ENCODE data around the gene AKT1.
"Not testable (repeated sequence)": the region's sequence is repeated elsewhere in the genome, so short reads cannot be mapped to it uniquely, and the experiment has no call there.

Gene AKT1

GRCh38 chr14:104739026-104739425 is 56.5 kb downstream of the AKT1 start:
- DNase-seq (ENCODE audit: low spot score): no peak

GRCh38 chr14:104738375-104739019 is 57.1 kb downstream of the AKT1 start:
- no peak for DNase-seq (ENCODE audit: low spot score)

GRCh38 chr14:104735830-104736642 is 59.5 kb downstream of the AKT1 start:
- peak; percentile 86 for DNase-seq (ENCODE audit: low spot score)

- DNase-seq (ENCODE audit: low spot score): peak; percentile 11
Observed at GRCh38 chr14:104734991-104735779, 60.4 kb downstream of the AKT1 start.

- DNase-seq (ENCODE audit: low spot score): no peak
Observed at GRCh38 chr14:104734601-104734990, 61.0 kb downstream of the AKT1 start.

- no peak for DNase-seq (ENCODE audit: low spot score)
Observed at GRCh38 chr14:104734051-104734587, 61.4 kb downstream of the AKT1 start.

- DNase-seq (ENCODE audit: low spot score): no peak
Observed at GRCh38 chr14:104732931-104733681, 62.4 kb downstream of the AKT1 start.

- no peak for DNase-seq (ENCODE audit: low spot score)
Observed at GRCh38 chr14:104732355-104732804, 63.2 kb downstream of the AKT1 start.

GRCh38 chr14:104731320-104732294 is 63.9 kb downstream of the AKT1 start:
- DNase-seq (ENCODE audit: low spot score): no peak

GRCh38 chr14:104730487-104730886 is 65.1 kb downstream of the AKT1 start:
- DNase-seq (ENCODE audit: low spot score): no peak

GRCh38 chr14:104729835-104730181 is 65.7 kb downstream of the AKT1 start:
- no peak for DNase-seq (ENCODE audit: low spot score)

- not testable (repeated sequence) for DNase-seq (ENCODE audit: low spot score)
Observed at GRCh38 chr14:104729176-104729834, 66.2 kb downstream of the AKT1 start.

GRCh38 chr14:104728631-104729030 is 66.9 kb downstream of the AKT1 start:
- DNase-seq (ENCODE audit: low spot score): no peak

- no peak for DNase-seq (ENCODE audit: low spot score)
Observed at GRCh38 chr14:104726600-104727451, 68.7 kb downstream of the AKT1 start.

- DNase-seq (ENCODE audit: low spot score): no peak
Observed at GRCh38 chr14:104725772-104726548, 69.6 kb downstream of the AKT1 start.

GRCh38 chr14:104724981-104725771 is 70.4 kb downstream of the AKT1 start:
- peak; percentile 62 for DNase-seq (ENCODE audit: low spot score)

- DNase-seq (ENCODE audit: low spot score): peak; percentile 57
Observed at GRCh38 chr14:104724407-104724980, 71.1 kb downstream of the AKT1 start.
